ENCODE measurements around the gene FOLH1. TPM values are rescaled to one million over a fixed set of nuclear protein-coding genes. Genes with fewer than 3 reads are reported as not detected.
"Not testable (repeated sequence)": the region's sequence is repeated elsewhere in the genome, so short reads cannot be mapped to it uniquely, and the experiment has no call there.

FOLH1 gene
- total RNA-seq, 2 donors from 2014 or later: not detected

DNA sequence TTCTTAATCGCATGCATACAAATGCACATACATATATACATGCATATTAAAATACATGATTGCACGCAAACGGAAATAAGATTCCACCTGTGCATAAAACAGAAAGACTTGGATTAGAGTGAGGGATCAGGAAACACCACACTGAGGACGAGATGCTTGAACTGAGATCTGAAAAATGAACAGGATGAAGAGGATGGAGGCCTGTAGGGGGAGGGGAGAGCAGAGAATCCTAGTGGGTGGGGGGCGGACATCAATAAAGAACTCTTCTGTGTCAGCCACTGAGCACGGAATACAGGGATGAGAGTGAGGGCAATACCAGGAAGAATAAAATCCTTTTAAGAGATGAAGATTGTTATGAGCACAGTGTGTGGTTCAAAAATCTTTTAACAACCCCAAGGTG lies 1.4 kb downstream of the FOLH1 start:
- not testable (repeated sequence) for H3K27me3 Mint-ChIP-seq; DNase-seq (ENCODE audit: low spot score); ATAC-seq; H3K4me3 Mint-ChIP-seq; H3K36me3 Mint-ChIP-seq; H3K9me3 Mint-ChIP-seq; H3K27ac Mint-ChIP-seq; H3K4me1 Mint-ChIP-seq (ENCODE audit: low read depth in 2 of 2)

- Mint-ChIP-seq H3K9me3 (no peaks in the 10 kb centered on the region), H3K4me1 (ENCODE audit: low read depth in 2 of 2) (no peaks in the 10 kb centered on the region), H3K4me3 (no peak overlapping the region), H3K27ac (no peak overlapping the region), H3K36me3 (no peaks in the 10 kb centered on the region), H3K27me3 (no peaks in the 10 kb centered on the region)
- DNase-seq (ENCODE audit: low spot score): no peak
- ATAC-seq: no peak
Observed at GRCh38 chr11:49202287-49202976, 6.0 kb downstream of the FOLH1 start.

GRCh38 chr11:49196775-49197174 lies 11.6 kb downstream of the FOLH1 start:
- not testable (repeated sequence) for ATAC-seq; H3K27me3 Mint-ChIP-seq; H3K36me3 Mint-ChIP-seq; H3K9me3 Mint-ChIP-seq; H3K4me1 Mint-ChIP-seq (ENCODE audit: low read depth in 2 of 2); H3K27ac Mint-ChIP-seq; H3K4me3 Mint-ChIP-seq; DNase-seq (ENCODE audit: low spot score)

GRCh38 chr11:49196002-49196401 lies 12.4 kb downstream of the FOLH1 start:
- H3K36me3 Mint-ChIP-seq; H3K4me3 Mint-ChIP-seq; H3K9me3 Mint-ChIP-seq; H3K27ac Mint-ChIP-seq; DNase-seq (ENCODE audit: low spot score); H3K4me1 Mint-ChIP-seq (ENCODE audit: low read depth in 2 of 2); H3K27me3 Mint-ChIP-seq; ATAC-seq: not testable (repeated sequence)

DNA sequence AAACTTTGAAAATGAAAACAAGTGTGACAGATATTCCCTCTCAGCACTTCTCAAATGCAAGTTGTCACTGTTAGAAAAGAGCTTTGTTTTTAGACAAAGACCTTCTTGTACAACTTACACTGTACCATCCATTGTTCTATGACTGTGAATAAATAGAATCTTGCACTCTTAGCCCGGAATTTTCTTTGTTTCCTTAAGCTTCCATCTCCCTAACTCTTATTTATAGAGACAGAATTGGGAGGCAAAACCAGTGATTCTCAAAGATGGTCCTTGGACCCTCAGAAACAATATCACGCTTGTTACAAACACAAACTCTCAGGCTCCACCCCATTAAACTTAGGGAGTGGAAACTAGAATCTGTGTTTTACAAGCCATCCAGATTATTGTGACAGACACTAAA lies 18.1 kb downstream of the FOLH1 start:
- ATAC-seq; H3K36me3 Mint-ChIP-seq; DNase-seq (ENCODE audit: low spot score); H3K9me3 Mint-ChIP-seq; H3K27ac Mint-ChIP-seq; H3K4me3 Mint-ChIP-seq; H3K27me3 Mint-ChIP-seq; H3K4me1 Mint-ChIP-seq (ENCODE audit: low read depth in 2 of 2): not testable (repeated sequence)

GRCh38 chr11:49186225-49186624 lies 22.2 kb downstream of the FOLH1 start:
- H3K36me3 Mint-ChIP-seq, ATAC-seq, H3K9me3 Mint-ChIP-seq: not testable (repeated sequence)

DNA sequence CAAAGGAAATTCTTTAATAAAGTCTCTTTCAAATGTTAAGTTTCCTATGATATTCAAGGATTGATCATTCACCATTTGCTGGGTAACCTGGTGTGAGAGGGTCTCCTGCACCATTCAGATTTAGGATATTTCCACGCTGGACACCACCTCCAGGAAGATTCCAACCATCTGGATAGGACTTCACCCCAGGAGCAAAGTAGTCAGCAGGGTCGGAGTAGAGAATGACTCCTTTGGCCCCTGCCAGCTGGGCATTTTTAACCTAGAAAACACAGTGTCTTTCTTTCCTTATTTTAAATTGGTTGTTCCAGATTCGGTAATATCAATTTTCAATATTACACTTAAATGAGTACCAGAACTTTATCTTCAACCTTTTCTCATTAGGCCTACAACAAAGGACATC lies 22.8 kb downstream of the FOLH1 start:
- not testable (repeated sequence) for H3K4me3 Mint-ChIP-seq; DNase-seq (ENCODE audit: low spot score); H3K36me3 Mint-ChIP-seq; H3K27ac Mint-ChIP-seq; ATAC-seq; H3K9me3 Mint-ChIP-seq; H3K4me1 Mint-ChIP-seq (ENCODE audit: low read depth in 2 of 2); H3K27me3 Mint-ChIP-seq

More at GRCh38 chr11:49186225-49186624, 22.2 kb downstream of the FOLH1 start:
- DNase-seq (ENCODE audit: low spot score); H3K27ac Mint-ChIP-seq; H3K4me3 Mint-ChIP-seq; H3K27me3 Mint-ChIP-seq; H3K4me1 Mint-ChIP-seq (ENCODE audit: low read depth in 2 of 2): not testable (repeated sequence)

- H3K27ac Mint-ChIP-seq; H3K36me3 Mint-ChIP-seq; H3K4me1 Mint-ChIP-seq (ENCODE audit: low read depth in 2 of 2); H3K9me3 Mint-ChIP-seq; DNase-seq (ENCODE audit: low spot score); H3K4me3 Mint-ChIP-seq; ATAC-seq; H3K27me3 Mint-ChIP-seq: not testable (repeated sequence)
Observed at GRCh38 chr11:49184756-49185155, 23.6 kb downstream of the FOLH1 start.

DNA sequence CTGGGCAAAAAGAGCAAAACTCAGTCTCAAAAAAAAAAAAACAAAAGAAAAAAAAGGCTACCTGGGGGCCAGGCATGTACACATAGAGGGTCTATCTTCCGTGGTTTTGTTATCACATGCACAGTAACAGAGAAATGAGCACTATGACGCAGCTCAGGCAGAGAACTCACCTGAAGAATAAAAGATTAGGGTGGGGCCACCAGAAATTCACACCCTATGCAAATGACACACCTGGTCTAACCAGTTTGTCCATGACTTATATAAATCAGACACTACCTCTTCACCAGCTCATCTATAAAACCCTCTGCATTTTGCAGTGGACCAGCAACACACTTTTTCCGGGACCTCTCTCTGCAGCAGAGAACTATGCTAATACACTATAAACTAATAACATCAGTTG lies 30.5 kb downstream of the FOLH1 start:
- not testable (repeated sequence) for H3K36me3 Mint-ChIP-seq; H3K9me3 Mint-ChIP-seq; H3K4me3 Mint-ChIP-seq; H3K27ac Mint-ChIP-seq; H3K4me1 Mint-ChIP-seq (ENCODE audit: low read depth in 2 of 2); H3K27me3 Mint-ChIP-seq; DNase-seq (ENCODE audit: low spot score); ATAC-seq

DNA sequence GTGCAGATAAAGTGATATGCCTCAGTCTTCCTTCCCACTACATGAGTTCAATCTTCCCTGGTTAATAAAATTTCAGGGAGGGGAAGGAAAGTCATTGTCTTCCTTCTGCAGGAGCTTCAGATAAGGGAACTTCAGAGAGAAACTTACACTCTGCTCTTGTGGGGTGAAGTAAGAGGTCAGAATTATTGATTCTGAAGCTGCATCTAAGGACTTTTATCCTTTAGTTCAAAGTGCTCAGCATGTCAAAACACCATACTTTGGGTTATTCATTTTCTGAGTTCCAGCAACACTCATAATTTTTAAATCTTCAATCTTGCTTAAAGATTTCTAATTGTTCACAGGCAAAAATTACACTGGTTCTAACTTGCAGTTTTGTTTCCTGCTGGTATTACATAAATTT lies 33.0 kb downstream of the FOLH1 start:
- H3K9me3 Mint-ChIP-seq; H3K4me1 Mint-ChIP-seq (ENCODE audit: low read depth in 2 of 2); H3K27ac Mint-ChIP-seq; ATAC-seq; H3K4me3 Mint-ChIP-seq; DNase-seq (ENCODE audit: low spot score); H3K36me3 Mint-ChIP-seq; H3K27me3 Mint-ChIP-seq: not testable (repeated sequence)

- not testable (repeated sequence) for H3K27me3 Mint-ChIP-seq; H3K4me3 Mint-ChIP-seq; DNase-seq (ENCODE audit: low spot score); H3K4me1 Mint-ChIP-seq (ENCODE audit: low read depth in 2 of 2); ATAC-seq; H3K9me3 Mint-ChIP-seq; H3K36me3 Mint-ChIP-seq; H3K27ac Mint-ChIP-seq
Observed at GRCh38 chr11:49174691-49175366, 33.6 kb downstream of the FOLH1 start.

- H3K4me1 Mint-ChIP-seq (ENCODE audit: low read depth in 2 of 2); H3K36me3 Mint-ChIP-seq; H3K4me3 Mint-ChIP-seq: not testable (repeated sequence)
Observed at GRCh38 chr11:49171613-49172012, 36.8 kb downstream of the FOLH1 start.

GRCh38 chr11:49169579-49169978 lies 38.8 kb downstream of the FOLH1 start:
- not testable (repeated sequence) for H3K9me3 Mint-ChIP-seq; ATAC-seq; H3K36me3 Mint-ChIP-seq; H3K27me3 Mint-ChIP-seq; H3K4me3 Mint-ChIP-seq; H3K27ac Mint-ChIP-seq; H3K4me1 Mint-ChIP-seq (ENCODE audit: low read depth in 2 of 2); DNase-seq (ENCODE audit: low spot score)

More at GRCh38 chr11:49171613-49172012, 36.8 kb downstream of the FOLH1 start:
- ATAC-seq; DNase-seq (ENCODE audit: low spot score); H3K27me3 Mint-ChIP-seq; H3K9me3 Mint-ChIP-seq; H3K27ac Mint-ChIP-seq: not testable (repeated sequence)

DNA sequence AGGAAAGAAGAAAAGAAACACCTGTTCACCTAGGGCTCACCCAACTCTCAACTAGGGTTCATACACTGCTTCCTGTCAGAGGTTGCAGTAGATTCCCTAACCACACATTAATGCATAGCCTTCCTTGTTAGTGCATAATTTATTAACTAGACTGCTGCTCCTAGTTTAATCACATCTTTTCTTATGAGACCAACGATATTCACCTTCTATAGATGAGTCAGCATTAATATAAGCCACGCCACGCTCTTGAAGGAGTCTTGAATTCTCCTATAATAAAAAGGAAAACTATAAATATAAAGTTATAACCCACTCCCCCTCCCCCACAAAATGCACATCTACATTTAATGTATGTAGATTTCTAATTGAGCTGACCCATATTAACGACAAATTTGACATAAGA lies 39.4 kb downstream of the FOLH1 start:
- H3K27me3 Mint-ChIP-seq; H3K4me1 Mint-ChIP-seq (ENCODE audit: low read depth in 2 of 2); H3K36me3 Mint-ChIP-seq; ATAC-seq; H3K9me3 Mint-ChIP-seq; H3K27ac Mint-ChIP-seq; H3K4me3 Mint-ChIP-seq; DNase-seq (ENCODE audit: low spot score): not testable (repeated sequence)

DNA sequence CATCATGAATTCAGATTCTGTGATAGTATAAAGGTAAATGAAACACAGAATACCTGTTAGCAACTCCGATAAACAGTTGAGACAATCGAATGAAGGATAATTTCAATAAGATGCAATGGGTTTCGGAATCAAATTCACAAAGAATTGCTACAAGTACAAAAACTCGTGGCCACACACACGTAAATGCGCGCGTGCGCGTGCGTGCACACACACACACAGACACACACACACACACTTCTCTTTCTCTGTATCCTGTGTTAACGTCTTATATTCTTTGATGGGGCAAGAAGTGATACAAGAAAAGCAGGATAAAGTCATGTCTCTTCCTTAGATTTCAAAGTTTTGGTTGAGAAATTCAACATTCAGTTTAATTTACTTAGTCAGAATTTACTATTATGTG lies 57.2 kb downstream of the FOLH1 start:
- Mint-ChIP-seq H3K27ac (no peak overlapping the region), H3K27me3 (no peaks in the 10 kb centered on the region), H3K9me3 (no peaks in the 10 kb centered on the region), H3K4me1 (ENCODE audit: low read depth in 2 of 2) (no peaks in the 10 kb centered on the region), H3K36me3 (no peaks in the 10 kb centered on the region), H3K4me3 (no peak overlapping the region)
- ATAC-seq (no peak), DNase-seq (ENCODE audit: low spot score) (no peak)
